B cell (primary cell): ENCODE measurements around the gene LRRC8E. TPM values are rescaled to one million over a fixed set of nuclear protein-coding genes. Genes with fewer than 3 reads are reported as not detected.

Experiments used
- ATAC-seq: fragments of 200-7000 bp; cut with Tn5 transposase; one replicate; pipeline ENCODE4 v1.10.0; 2021; ENCODE audit warnings: low read depth, mild to moderate bottlenecking, moderate number of reproducible peaks, moderate library complexity
- CTCF ChIA-PET: fragments of 350-600 bp; sonication (Branson Sonifier 250); formaldehyde crosslinking; loops from one replicate; lab custom pipeline; 2021; ENCODE audit warnings: antibody characterized with exemption, inconsistent platforms; lab: Charles Lee
- POLR2A ChIA-PET: fragments of 350-600 bp; sonication (Branson Sonifier 250); formaldehyde crosslinking; loops from one replicate; lab custom pipeline; 2021; ENCODE audit warnings: antibody characterized with exemption; lab: Charles Lee
- DNase-seq: peaks from one replicate; pipeline ENCODE4 v3.0.0; 2013
- H2AFZ ChIP-seq: 2 replicates; pipeline ENCODE4 v1.6.1; 2012; ENCODE audit warnings: mild to moderate bottlenecking, low read depth, low read length; ENCODE audit not compliant: insufficient read depth, poor library complexity, severe bottlenecking
- H3K27ac ChIP-seq, 2 donors: 1 replicate in 1 of 2; 2 replicates in 1 of 2; pipeline ENCODE4 v1.5.1; 2012 to 2013; ENCODE audit warnings: low read length in 2 of 2, mild to moderate bottlenecking in 2 of 2, moderate library complexity in 1 of 2
- H3K27me3 ChIP-seq, 4 experiments: fragments of 200-600 bp in 1 of 4; sonication (generic) in 1 of 4; replicated peaks in 1 of 4; 1 replicate in 2 of 4; 2 replicates in 2 of 4; pipeline versions ENCODE4 v1.6.1 to v1.7.0; 2013 to 2016; ENCODE audit warnings: low read length in 3 of 4, mild to moderate bottlenecking in 2 of 4, mixed read lengths in 1 of 4, moderate library complexity in 1 of 4; ENCODE audit not compliant: insufficient read depth in 4 of 4, control insufficient read depth in 3 of 4; ENCODE audit errors: control extremely low read depth in 1 of 4
- H3K36me3 ChIP-seq, 2 experiments: replicated peaks in 1 of 2; 1 replicate in 1 of 2; 2 replicates in 1 of 2; pipeline versions ENCODE4 v1.6.1 to v1.7.1; 2013; ENCODE audit warnings: low read length in 1 of 2; ENCODE audit not compliant: insufficient read depth in 2 of 2, control insufficient read depth in 1 of 2; ENCODE audit errors: control extremely low read depth in 1 of 2, extremely low read depth in 1 of 2
- H3K4me1 ChIP-seq, 2 donors: fragments of 200-600 bp in 1 of 2; sonication (generic) in 1 of 2; 1 replicate in 1 of 2; 2 replicates in 1 of 2; pipeline versions ENCODE4 v1.5.1 to v1.6.1; 2013 to 2017; ENCODE audit warnings: low read length in 2 of 2; ENCODE audit not compliant: control insufficient read depth in 2 of 2, insufficient read depth in 2 of 2
- H3K4me2 ChIP-seq: replicated peaks from 2 replicates; pipeline ENCODE3; 2012; ENCODE audit warnings: mild to moderate bottlenecking, low read depth, low read length; ENCODE audit not compliant: poor library complexity, severe bottlenecking
- H3K4me3 ChIP-seq, 5 experiments: fragments of 200-600 bp in 1 of 5; sonication (generic) in 1 of 5; 1 replicate in 3 of 5; 2 replicates in 2 of 5; pipeline versions ENCODE4 v1.5.1 to v1.7.0; 2011 to 2016; ENCODE audit warnings: low read length in 4 of 5, mild to moderate bottlenecking in 4 of 5, low read depth in 2 of 5, control low read depth in 1 of 5, moderate library complexity in 1 of 5; ENCODE audit not compliant: insufficient read depth in 1 of 5; ENCODE audit errors: control extremely low read depth in 1 of 5, extremely low read depth in 1 of 5
- H3K79me2 ChIP-seq: fragments of 200-600 bp; sonication (generic); one replicate; pipeline ENCODE4 v1.6.0; 2016; ENCODE audit warnings: low read length; ENCODE audit not compliant: control insufficient read depth, insufficient read depth
- H3K9ac ChIP-seq: fragments of 200-600 bp; sonication (generic); 2 replicates; pipeline ENCODE4 v1.6.1; 2017; ENCODE audit warnings: mild to moderate bottlenecking, low read length, moderate library complexity
- H3K9me3 ChIP-seq, 3 donors: one replicate each; pipeline versions ENCODE4 v1.6.1 to v1.7.1; 2013; ENCODE audit warnings: low read length in 2 of 3; ENCODE audit not compliant: control insufficient read depth in 2 of 3, insufficient read depth in 1 of 3; ENCODE audit errors: control extremely low read depth in 1 of 3
- H4K20me1 ChIP-seq: 2 replicates; pipeline ENCODE4 v1.6.0; 2012; ENCODE audit warnings: mild to moderate bottlenecking, low read length; ENCODE audit not compliant: insufficient read depth, control insufficient read depth, poor library complexity, severe bottlenecking
- H3K27ac Mint-ChIP-seq: one replicate; pipeline ENCODE4 v1.8.0; 2021; ENCODE audit warnings: mixed read lengths
- H3K27me3 Mint-ChIP-seq: one replicate; pipeline ENCODE4 v1.8.0; 2021; ENCODE audit warnings: mixed read lengths
- H3K4me1 Mint-ChIP-seq: one replicate; pipeline ENCODE4 v1.8.0; 2021; ENCODE audit warnings: mixed read lengths
- H3K4me3 Mint-ChIP-seq: one replicate; pipeline ENCODE4 v1.8.0; 2021; ENCODE audit warnings: mixed read lengths
- H3K9me3 Mint-ChIP-seq: one replicate; pipeline ENCODE4 v1.8.0; 2022; ENCODE audit warnings: mixed read lengths; ENCODE audit not compliant: insufficient read depth
- WGBS: methylation state at CpG from one replicate; pipeline ENCODE4 v1.1.5; 2013; ENCODE audit warnings: missing lambda C conversion rate; ENCODE audit not compliant: insufficient coverage; 5-methylcytosine and 5-hydroxymethylcytosine counted together
- intact Hi-C: fragments of 100-400 bp; cut with micrococcal nuclease; formaldehyde crosslinking; loops from one replicate; pipeline ENCODE4 v1.10.0; 2022
- polyA plus RNA-seq: library from polyadenylated mRNA; depleted of rRNA; stranded (reverse); fragments of >200 nt; gene quantifications from 2 replicates; pipeline ENCODE4 v1.2.3, GENCODE V29; 2012
- total RNA-seq, 2 donors: library from RNA; stranded (reverse); fragments of 120-200 nt in 1 of 2; gene quantifications; 1 replicate in 1 of 2; 2 replicates in 1 of 2; pipeline versions ENCODE4 v1.2.3 to v1.2.4, GENCODE V29; 2013 to 2022
- TF ChIP-seq, protein P1 (sequence below): fragments of 200-600 bp; IDR thresholded peaks from one replicate; pipeline ENCODE4 v1.8.0; 2022; ENCODE audit warnings: antibody characterized with exemption, mild to moderate bottlenecking

The LRRC8E gene
- total and polyA plus RNA-seq, 2 donors (not counting 1 experiment from before 2014, with no cell fraction given) = not detected

DNA sequence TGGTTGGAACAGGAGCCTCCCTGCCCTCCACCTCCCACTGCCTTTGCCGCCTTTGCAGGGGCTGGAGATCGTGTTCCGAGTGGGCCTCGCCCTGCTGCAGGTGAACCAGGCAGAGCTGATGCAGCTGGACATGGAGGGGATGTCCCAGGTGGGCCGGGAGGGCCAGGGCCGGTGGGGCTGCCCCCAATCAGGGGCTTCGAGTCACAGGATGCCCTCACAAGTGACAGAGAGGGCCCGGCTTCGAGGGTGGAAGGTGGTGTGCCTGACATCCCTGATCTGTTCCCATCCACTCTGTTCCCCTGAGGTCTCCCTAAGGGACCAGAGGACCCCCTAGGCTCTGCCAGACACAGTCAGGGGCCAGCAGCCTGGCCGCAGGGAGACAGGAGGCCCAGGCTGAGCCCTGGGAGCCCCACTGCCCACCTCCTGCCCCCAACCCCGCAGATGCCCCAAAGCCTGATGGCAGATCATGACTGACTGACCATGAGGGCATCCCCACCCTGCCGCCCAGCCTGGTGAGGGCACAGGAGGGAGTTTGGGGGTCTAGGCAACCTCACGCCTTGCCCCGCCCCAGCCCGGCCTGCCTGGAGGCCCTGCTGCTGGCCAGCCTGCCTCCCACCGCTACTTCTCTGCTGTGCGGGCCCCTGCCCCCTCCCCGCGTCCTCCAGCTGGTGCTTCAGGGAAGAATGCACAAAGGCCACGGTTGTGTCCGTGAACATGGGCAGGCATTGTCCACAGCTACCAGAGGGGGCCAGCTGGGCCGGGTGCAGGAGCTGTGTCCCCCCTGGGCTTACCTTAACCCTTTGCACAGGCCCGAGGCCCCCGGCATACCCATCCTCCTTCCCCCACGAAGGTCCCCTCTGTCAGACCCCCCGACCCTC lies 36.4 kb upstream of the LRRC8E start:
- CTCF ChIA-PET = interaction anchor here (0.6 to 3.0 kb wide), 9 partner anchors 11 to 241 kb away, joined by 3 to 15 read pairs (median 4); partner anchors contain the start of genes SNAPC2 and TIMM44
- Mint-ChIP-seq H3K27ac (no peak overlapping the region), H3K4me1 (peaks cover 8% of the 10 kb centered on the region), H3K27me3 (peaks cover 3% of the 10 kb centered on the region), H3K4me3 (no peak overlapping the region), H3K9me3 (no peaks in the 10 kb centered on the region)
- Histone ChIP-seq H2AFZ (no peak overlapping the region), H3K4me3 (no peak overlapping the region), H3K9me3 (peaks cover 0 to 3% (median 0%) of the 10 kb centered on the region in 3 donors), H3K9ac (no peak overlapping the region), H3K36me3 (no peaks in the 10 kb centered on the region), H4K20me1 (no peaks in the 10 kb centered on the region), H3K27ac (no peak overlapping the region), H3K79me2 (no peaks in the 10 kb centered on the region), H3K4me2 (no peak overlapping the region), H3K27me3 (peaks cover 0 to 23% (median 0%) of the 10 kb centered on the region in 4 experiments), H3K4me1 (peaks cover 6 to 7% of the 10 kb centered on the region in 2 donors)
- TF ChIP-seq, protein P1, sequence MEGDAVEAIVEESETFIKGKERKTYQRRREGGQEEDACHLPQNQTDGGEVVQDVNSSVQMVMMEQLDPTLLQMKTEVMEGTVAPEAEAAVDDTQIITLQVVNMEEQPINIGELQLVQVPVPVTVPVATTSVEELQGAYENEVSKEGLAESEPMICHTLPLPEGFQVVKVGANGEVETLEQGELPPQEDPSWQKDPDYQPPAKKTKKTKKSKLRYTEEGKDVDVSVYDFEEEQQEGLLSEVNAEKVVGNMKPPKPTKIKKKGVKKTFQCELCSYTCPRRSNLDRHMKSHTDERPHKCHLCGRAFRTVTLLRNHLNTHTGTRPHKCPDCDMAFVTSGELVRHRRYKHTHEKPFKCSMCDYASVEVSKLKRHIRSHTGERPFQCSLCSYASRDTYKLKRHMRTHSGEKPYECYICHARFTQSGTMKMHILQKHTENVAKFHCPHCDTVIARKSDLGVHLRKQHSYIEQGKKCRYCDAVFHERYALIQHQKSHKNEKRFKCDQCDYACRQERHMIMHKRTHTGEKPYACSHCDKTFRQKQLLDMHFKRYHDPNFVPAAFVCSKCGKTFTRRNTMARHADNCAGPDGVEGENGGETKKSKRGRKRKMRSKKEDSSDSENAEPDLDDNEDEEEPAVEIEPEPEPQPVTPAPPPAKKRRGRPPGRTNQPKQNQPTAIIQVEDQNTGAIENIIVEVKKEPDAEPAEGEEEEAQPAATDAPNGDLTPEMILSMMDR = no peak
- intact Hi-C loops = loop anchor here (5.0 kb wide), 1 partner anchor 90 kb away; the partner anchor contains the start of gene TIMM44
- WGBS = 90% methylated on average over 26 of the region's 26 CpGs
- POLR2A ChIA-PET = interaction anchor here (1.1 kb wide), 1 partner anchor 9 kb away, joined by 7 read pairs; no protein-coding TSS in a partner anchor
- DNase-seq (no peak), ATAC-seq (no peak)
